Peyer's patch (tissue), 4 donors: ENCODE measurements around the gene MASTL.

Experiments
- CTCF ChIP-seq, 6 experiments: fragments of 450-650 bp in 4 of 6; fragments of 200-600 bp in 2 of 6; sonication (generic) in 1 of 6; IDR thresholded peaks; one replicate each; pipeline ENCODE4 v1.5.1; 2017 to 2019; ENCODE audit warnings: antibody characterized with exemption in 6 of 6, mild to moderate bottlenecking in 3 of 6, moderate library complexity in 1 of 6
- POLR2A ChIP-seq, 2 donors: fragments of 450-650 bp; IDR thresholded peaks; one replicate each; pipeline ENCODE4 v1.5.1; 2017; ENCODE audit warnings: antibody characterized with exemption in 2 of 2, mild to moderate bottlenecking in 2 of 2, moderate library complexity in 2 of 2

GRCh38 chr10:27153329-27153728 lies 1.8 kb upstream of the MASTL start:
- TF ChIP-seq CTCF (IDR thresholded peaks at IDR 0.05) (no peak), POLR2A (IDR thresholded peaks at IDR 0.05) (no peak)
